Heart left ventricle (tissue), 13 donors: ENCODE results near the gene ECHDC3.

ENCODE experiments used
- CTCF ChIP-seq, 12 donors: fragments of 200-600 bp; sonication (generic) in 4 of 12; IDR thresholded peaks; one replicate each; pipeline versions ENCODE4 v1.5.0 to v1.8.0; 2018 to 2022; ENCODE audit warnings: antibody characterized with exemption in 12 of 12, mild to moderate bottlenecking in 5 of 12
- POLR2A ChIP-seq, 2 donors: fragments of 450-650 bp; IDR thresholded peaks; one replicate each; pipeline ENCODE4 v1.6.1; 2017; ENCODE audit warnings: antibody characterized with exemption in 2 of 2, mild to moderate bottlenecking in 2 of 2, moderate library complexity in 2 of 2
- donor health status: ischemic (EF 13 %, LVEDD 7.1; RV severe dilation, severe dysfunction).
- donor health status: DM: no; HTN: yes; CAD: no.
- donor health status: DM: no; HTN: no; CAD: no.
- donor health status: ischemic (EF 25% LVEDD 6.9; RV normal size, moderate dysfunction).
- donor health status: ischemic (EF 25% LVEDD 5.7; RV mildly dilated, moderate dysfunction).
- donor health status: ischemic (EF 35%, LVEDD 5.7; RV mildly dilated, moderate dysfunction).
- donor health status: nonischemic (EF 11% LVEDD 7.7; RV severe dilation, severe dysfunction).
- donor health status: DM: yes; HTN: yes; CAD: no.
- donor health status: PGD.
- donor health status: ischemic (EF 29% LVEDD 5.4; RV normal size, mild dysfunction).
- donor health status: nonischemic (EF 23%, LVEDD 6.1; RV moderate dilation, normal function).

- TF ChIP-seq CTCF (IDR thresholded peaks at IDR 0.05) (no peak), POLR2A (IDR thresholded peaks at IDR 0.05) (no peak)
Measured at GRCh38 chr10:11759347-11759746, 17.2 kb downstream of the ECHDC3 start.
